Measurements from ENCODE around the gene NAALADL2.

The NAALADL2 gene

DNA sequence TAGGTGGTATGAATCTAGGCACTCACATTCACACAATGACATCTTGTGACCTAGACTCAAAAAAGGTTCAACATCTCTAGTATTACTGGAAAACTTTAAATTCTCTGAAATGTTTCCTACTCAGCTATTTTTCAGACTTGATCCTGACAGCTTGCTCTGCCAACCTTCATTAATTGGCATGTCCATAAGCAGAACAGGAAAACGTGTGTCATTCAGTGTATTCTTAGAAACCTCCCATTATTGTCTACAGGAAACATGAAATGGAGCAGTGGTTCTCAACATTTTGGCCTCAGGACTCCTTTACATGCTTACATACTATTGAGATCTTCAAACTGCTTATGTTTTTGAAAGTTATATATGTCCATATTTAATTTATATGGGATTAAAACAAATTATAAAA lies 363.2 kb downstream of the NAALADL2 start:
- no peak for TF ChIP-seq EZH2phosphoT487 (conservative IDR thresholded peaks at IDR 0.05; ENCODE audit: low read length)
- TF ChIP-seq, protein P1, sequence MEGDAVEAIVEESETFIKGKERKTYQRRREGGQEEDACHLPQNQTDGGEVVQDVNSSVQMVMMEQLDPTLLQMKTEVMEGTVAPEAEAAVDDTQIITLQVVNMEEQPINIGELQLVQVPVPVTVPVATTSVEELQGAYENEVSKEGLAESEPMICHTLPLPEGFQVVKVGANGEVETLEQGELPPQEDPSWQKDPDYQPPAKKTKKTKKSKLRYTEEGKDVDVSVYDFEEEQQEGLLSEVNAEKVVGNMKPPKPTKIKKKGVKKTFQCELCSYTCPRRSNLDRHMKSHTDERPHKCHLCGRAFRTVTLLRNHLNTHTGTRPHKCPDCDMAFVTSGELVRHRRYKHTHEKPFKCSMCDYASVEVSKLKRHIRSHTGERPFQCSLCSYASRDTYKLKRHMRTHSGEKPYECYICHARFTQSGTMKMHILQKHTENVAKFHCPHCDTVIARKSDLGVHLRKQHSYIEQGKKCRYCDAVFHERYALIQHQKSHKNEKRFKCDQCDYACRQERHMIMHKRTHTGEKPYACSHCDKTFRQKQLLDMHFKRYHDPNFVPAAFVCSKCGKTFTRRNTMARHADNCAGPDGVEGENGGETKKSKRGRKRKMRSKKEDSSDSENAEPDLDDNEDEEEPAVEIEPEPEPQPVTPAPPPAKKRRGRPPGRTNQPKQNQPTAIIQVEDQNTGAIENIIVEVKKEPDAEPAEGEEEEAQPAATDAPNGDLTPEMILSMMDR (IDR thresholded peaks at IDR 0.05; ENCODE audit: insufficient read depth, low read length, poor library complexity, severe bottlenecking), result no peak
- H3K9me2 ChIP-seq (replicated peaks; ENCODE audit: insufficient read depth, low read length), result no peaks in the 10 kb centered on the region
- no peak overlapping the region for H3K4me2 ChIP-seq (ENCODE audit: low read depth, low read length, poor library complexity, severe bottlenecking)
- H2AFZ ChIP-seq (ENCODE audit: low read depth, low read length, severe bottlenecking), result no peak overlapping the region
- H4K20me1 ChIP-seq (ENCODE audit: low read depth, low read length), result no peaks in the 10 kb centered on the region
- no peaks in the 10 kb centered on the region for H3K27me3 ChIP-seq (ENCODE audit: low read length)
- H3K36me3 ChIP-seq (ENCODE audit: low read length), result no peaks in the 10 kb centered on the region
- no peaks in the 10 kb centered on the region for H3K79me2 ChIP-seq (ENCODE audit: insufficient read depth, low read length)
- H3K4me3 ChIP-seq (ENCODE audit: insufficient read depth, low read length, poor library complexity, severe bottlenecking), result no peak overlapping the region
- no peaks in the 10 kb centered on the region for H3K9me3 ChIP-seq (ENCODE audit: insufficient read depth, low read length)
- H3K27ac ChIP-seq (ENCODE audit: low read depth, low read length), result no peak overlapping the region
- H3K9ac ChIP-seq (ENCODE audit: low read length), result no peak overlapping the region
- no peaks in the 10 kb centered on the region for H3F3A ChIP-seq (ENCODE audit: insufficient read depth)

DNA sequence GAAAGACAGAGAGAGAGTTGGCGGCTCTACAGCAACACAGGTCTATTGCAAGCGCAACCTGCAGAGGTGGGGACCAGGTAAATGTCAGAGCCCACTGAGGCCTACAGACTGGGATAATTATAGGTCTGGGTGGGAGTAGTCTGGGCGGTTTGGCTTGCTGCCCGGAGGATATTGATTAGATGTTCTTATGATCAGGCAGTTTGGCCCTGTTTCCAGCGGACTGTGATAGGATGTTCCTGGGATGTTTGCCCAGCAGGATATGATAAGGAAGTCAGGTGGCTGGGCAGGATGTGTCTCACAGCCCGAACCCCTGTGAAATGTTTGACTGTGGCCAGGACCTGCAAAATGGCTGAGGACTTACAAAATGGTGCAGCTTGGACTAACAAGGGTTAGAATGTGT lies 364.9 kb downstream of the NAALADL2 start:
- Histone ChIP-seq H3K4me3 (ENCODE audit: insufficient read depth, low read length, poor library complexity, severe bottlenecking) (no peak overlapping the region), H2AFZ (ENCODE audit: low read depth, low read length, severe bottlenecking) (no peak overlapping the region), H3K9me3 (ENCODE audit: insufficient read depth, low read length) (no peaks in the 10 kb centered on the region), H3K9me2 (replicated peaks; ENCODE audit: insufficient read depth, low read length) (no peaks in the 10 kb centered on the region), H3K4me2 (ENCODE audit: low read depth, low read length, poor library complexity, severe bottlenecking) (no peak overlapping the region), H3K36me3 (ENCODE audit: low read length) (no peaks in the 10 kb centered on the region), H4K20me1 (ENCODE audit: low read depth, low read length) (no peaks in the 10 kb centered on the region), H3K79me2 (ENCODE audit: insufficient read depth, low read length) (no peaks in the 10 kb centered on the region), H3K9ac (ENCODE audit: low read length) (no peak overlapping the region), H3K27ac (ENCODE audit: low read depth, low read length) (no peak overlapping the region), H3F3A (ENCODE audit: insufficient read depth) (no peaks in the 10 kb centered on the region), H3K27me3 (ENCODE audit: low read length) (no peaks in the 10 kb centered on the region)
- TF ChIP-seq EZH2phosphoT487 (conservative IDR thresholded peaks at IDR 0.05; ENCODE audit: low read length), result no peak
- TF ChIP-seq, protein P1 (IDR thresholded peaks at IDR 0.05; ENCODE audit: insufficient read depth, low read length, poor library complexity, severe bottlenecking), result no peak

GRCh38 chr3:175226444-175226843 lies 367.3 kb downstream of the NAALADL2 start:
- Histone ChIP-seq H3K9ac (ENCODE audit: low read length) (no peak overlapping the region), H3K27ac (ENCODE audit: low read depth, low read length) (no peak overlapping the region), H3K4me3 (ENCODE audit: insufficient read depth, low read length, poor library complexity, severe bottlenecking) (no peak overlapping the region), H2AFZ (ENCODE audit: low read depth, low read length, severe bottlenecking) (no peak overlapping the region), H3K4me2 (ENCODE audit: low read depth, low read length, poor library complexity, severe bottlenecking) (no peak overlapping the region), H3K9me2 (replicated peaks; ENCODE audit: insufficient read depth, low read length) (no peaks in the 10 kb centered on the region), H3K79me2 (ENCODE audit: insufficient read depth, low read length) (no peaks in the 10 kb centered on the region), H3K36me3 (ENCODE audit: low read length) (no peaks in the 10 kb centered on the region), H3K9me3 (ENCODE audit: insufficient read depth, low read length) (no peaks in the 10 kb centered on the region), H4K20me1 (ENCODE audit: low read depth, low read length) (no peaks in the 10 kb centered on the region), H3K27me3 (ENCODE audit: low read length) (no peaks in the 10 kb centered on the region), H3F3A (ENCODE audit: insufficient read depth) (no peaks in the 10 kb centered on the region)
- TF ChIP-seq, protein P1 (IDR thresholded peaks at IDR 0.05; ENCODE audit: insufficient read depth, low read length, poor library complexity, severe bottlenecking), result no peak
- TF ChIP-seq EZH2phosphoT487 (conservative IDR thresholded peaks at IDR 0.05; ENCODE audit: low read length), result no peak
